ENCODE results near the gene TJP1.

The TJP1 gene

DNA sequence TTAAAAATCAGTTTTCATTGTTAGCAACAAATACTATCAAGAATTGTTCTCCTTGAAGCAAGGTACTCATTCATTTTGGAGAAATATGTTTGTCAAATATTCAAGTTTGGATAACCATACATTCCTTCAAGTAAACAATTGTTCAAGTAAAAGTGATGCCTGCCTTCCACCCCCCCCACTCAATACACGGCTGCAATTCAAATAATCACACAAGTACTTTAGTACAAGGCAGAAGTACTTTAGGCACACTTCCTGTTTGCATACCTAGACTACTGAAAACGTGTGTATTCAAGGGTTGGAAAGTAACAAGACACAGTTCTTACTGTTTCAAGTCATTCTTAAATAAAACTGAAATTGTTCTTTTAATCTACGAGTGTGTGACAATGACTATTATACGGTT lies 45.4 kb downstream of the TJP1 start:
- H3K4me3 ChIP-seq (ENCODE audit: low read length): no peak overlapping the region
- TF ChIP-seq, protein P1, sequence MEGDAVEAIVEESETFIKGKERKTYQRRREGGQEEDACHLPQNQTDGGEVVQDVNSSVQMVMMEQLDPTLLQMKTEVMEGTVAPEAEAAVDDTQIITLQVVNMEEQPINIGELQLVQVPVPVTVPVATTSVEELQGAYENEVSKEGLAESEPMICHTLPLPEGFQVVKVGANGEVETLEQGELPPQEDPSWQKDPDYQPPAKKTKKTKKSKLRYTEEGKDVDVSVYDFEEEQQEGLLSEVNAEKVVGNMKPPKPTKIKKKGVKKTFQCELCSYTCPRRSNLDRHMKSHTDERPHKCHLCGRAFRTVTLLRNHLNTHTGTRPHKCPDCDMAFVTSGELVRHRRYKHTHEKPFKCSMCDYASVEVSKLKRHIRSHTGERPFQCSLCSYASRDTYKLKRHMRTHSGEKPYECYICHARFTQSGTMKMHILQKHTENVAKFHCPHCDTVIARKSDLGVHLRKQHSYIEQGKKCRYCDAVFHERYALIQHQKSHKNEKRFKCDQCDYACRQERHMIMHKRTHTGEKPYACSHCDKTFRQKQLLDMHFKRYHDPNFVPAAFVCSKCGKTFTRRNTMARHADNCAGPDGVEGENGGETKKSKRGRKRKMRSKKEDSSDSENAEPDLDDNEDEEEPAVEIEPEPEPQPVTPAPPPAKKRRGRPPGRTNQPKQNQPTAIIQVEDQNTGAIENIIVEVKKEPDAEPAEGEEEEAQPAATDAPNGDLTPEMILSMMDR (conservative IDR thresholded peaks at IDR 0.05; ENCODE audit: low read depth, low read length): no peak
- DNase-seq (ENCODE audit: low read depth): no peak

GRCh38 chr15:29774900-29775299 lies 47.4 kb downstream of the TJP1 start:
- H3K4me3 ChIP-seq (ENCODE audit: low read length): no peak overlapping the region
- DNase-seq (ENCODE audit: low read depth): no peak
- TF ChIP-seq, protein P1 (conservative IDR thresholded peaks at IDR 0.05; ENCODE audit: low read depth, low read length): no peak

DNA sequence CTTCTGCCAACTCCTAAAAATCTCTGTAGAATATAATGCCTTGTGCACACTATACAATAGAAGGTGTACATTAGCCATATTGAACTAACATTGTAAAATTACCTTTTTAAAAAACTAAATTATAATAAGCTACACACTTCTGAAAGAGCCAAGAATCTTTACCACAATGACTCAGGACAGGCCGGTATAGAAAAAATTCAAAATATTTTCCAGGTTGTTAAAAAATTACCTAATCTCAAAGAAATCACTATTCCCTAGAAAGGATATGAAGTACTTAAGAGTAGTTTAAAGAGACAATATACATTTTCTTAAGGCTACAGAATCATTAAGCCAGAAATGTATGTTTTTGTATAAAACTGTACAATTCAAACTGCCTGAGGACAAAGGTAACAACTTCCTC lies 48.5 kb downstream of the TJP1 start:
- no peak for DNase-seq (ENCODE audit: low read depth)
- TF ChIP-seq, protein P1 (conservative IDR thresholded peaks at IDR 0.05; ENCODE audit: low read depth, low read length): no peak
- H3K4me3 ChIP-seq (ENCODE audit: low read length): no peak overlapping the region

- DNase-seq (ENCODE audit: low read depth): no peak
- H3K4me3 ChIP-seq (ENCODE audit: low read length): no peak overlapping the region
- TF ChIP-seq, protein P1 (conservative IDR thresholded peaks at IDR 0.05; ENCODE audit: low read depth, low read length): no peak
These were observed 49.3 kb downstream of the TJP1 start for GRCh38 chr15:29773000-29773399.

- no peak for DNase-seq (ENCODE audit: low read depth)
- TF ChIP-seq, protein P1 (conservative IDR thresholded peaks at IDR 0.05; ENCODE audit: low read depth, low read length): no peak
- no peak overlapping the region for H3K4me3 ChIP-seq (ENCODE audit: low read length)
These were observed 51.5 kb downstream of the TJP1 start for GRCh38 chr15:29770796-29771195.

DNA sequence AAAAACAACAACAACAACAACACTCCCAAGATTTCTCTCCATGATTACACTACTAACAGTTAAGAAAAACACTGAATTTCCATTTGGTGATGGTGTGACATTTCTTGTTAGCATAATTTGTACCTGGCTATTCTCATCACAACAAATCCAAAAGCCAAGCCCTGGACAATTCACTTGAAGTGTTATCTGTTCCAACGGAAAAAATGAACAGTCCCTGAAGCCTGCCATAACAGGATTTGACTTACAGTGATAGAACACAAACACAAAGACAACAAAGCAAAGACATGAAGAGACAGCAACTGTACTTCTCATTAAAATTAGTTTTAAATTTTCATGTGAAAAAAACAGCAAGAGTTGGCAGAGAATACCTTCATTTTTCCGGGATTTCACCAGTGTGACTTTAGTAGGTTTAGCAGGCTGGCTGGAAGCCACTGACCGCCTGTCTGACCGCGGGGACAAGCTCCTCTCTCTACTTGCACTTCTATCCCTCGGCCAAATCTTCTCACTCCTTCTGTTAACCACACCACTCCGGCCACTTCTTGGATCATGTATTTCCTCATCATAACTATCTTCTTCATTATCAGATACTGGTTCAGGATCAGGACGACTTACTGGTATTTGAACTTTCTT lies 56.3 kb downstream of the TJP1 start:
- no peak overlapping the region for H3K4me3 ChIP-seq (ENCODE audit: low read length)
- DNase-seq (ENCODE audit: low read depth): no peak
- TF ChIP-seq, protein P1 (conservative IDR thresholded peaks at IDR 0.05; ENCODE audit: low read depth, low read length): no peak

DNA sequence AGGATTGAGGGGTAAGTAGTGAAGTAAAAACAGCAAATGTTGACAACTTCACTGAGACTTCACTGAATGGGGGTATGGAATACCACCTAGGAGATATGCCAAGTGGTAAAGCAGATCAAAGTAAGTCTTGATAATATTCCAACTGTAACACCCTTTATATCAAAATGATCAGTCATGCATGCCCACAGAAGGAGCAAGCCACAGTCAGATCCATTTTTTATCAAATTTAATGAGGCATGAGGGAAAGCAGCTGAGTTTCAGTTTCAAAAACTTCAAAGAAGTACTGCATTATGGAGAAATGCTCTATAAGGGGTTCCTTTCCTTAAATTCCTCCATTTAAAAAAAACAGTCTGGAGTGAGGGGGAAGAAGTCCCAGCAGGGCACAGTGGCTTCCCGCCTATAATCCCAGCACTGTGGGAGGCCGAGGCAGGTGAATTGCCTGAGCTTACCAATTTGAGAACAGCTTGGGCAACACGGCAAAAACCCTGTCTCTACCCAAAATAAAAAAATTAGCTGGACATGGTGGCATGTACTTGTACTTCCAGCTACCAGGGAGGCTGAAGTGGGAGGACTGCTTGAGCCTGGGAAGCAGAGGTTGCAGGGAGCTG lies 56.9 kb downstream of the TJP1 start:
- DNase-seq (ENCODE audit: low read depth): peak; percentile 78
- no peak overlapping the region for H3K4me3 ChIP-seq (ENCODE audit: low read length)

More for the DNA sequence above, 56.9 kb downstream of the TJP1 start:
- TF ChIP-seq, protein P1 (conservative IDR thresholded peaks at IDR 0.05; ENCODE audit: low read depth, low read length): no peak

All from retinal pigment epithelial cell (primary cell).